ENCODE results near the gene RNF126.

- TF ChIP-seq POLR2AphosphoS5 (IDR thresholded peaks at IDR 0.05; ENCODE audit: insufficient read depth in 1 of 2, low read depth in 1 of 2): no peak
- TF ChIP-seq CTCF (IDR thresholded peaks at IDR 0.05): no peak
Observed at GRCh38 chr19:610071-610800, 52.8 kb downstream of the RNF126 start.
